Activated naive CD8-positive, alpha-beta T cell treated with anti-CD3 and anti-CD28 coated beads for 36 hours (primary cell): ENCODE measurements around the gene TVP23A. TPM values are rescaled to one million over a fixed set of nuclear protein-coding genes. Genes with fewer than 3 reads are reported as not detected.
A peak's percentile ranks its signal among the peaks of the same experiment; 100 is the strongest.

ENCODE experiments used
- DNase-seq: peaks from one replicate; pipeline ENCODE4 v3.0.0; 2021
- H3K27ac Mint-ChIP-seq: one replicate; pipeline ENCODE4 v1.8.0; 2022; ENCODE audit warnings: mild to moderate bottlenecking, moderate library complexity, mixed read lengths
- H3K27me3 Mint-ChIP-seq: one replicate; pipeline ENCODE4 v1.8.0; 2022; ENCODE audit warnings: mild to moderate bottlenecking, mixed read lengths
- H3K36me3 Mint-ChIP-seq: one replicate; pipeline ENCODE4 v1.8.0; 2021; ENCODE audit warnings: mild to moderate bottlenecking, mixed read lengths
- H3K4me1 Mint-ChIP-seq: one replicate; pipeline ENCODE4 v1.8.0; 2021; ENCODE audit warnings: mixed read lengths
- H3K4me3 Mint-ChIP-seq: one replicate; pipeline ENCODE4 v1.8.0; 2022; ENCODE audit warnings: mild to moderate bottlenecking, moderate library complexity, mixed read lengths
- H3K9me3 Mint-ChIP-seq: one replicate; pipeline ENCODE4 v1.8.0; 2022; ENCODE audit warnings: mixed read lengths
- total RNA-seq, 2 experiments: library from RNA; stranded (reverse); gene quantifications; one replicate each; pipeline ENCODE4 v1.2.3, GENCODE V29; 2021

The TVP23A gene
- total RNA-seq, 2 experiments from 2014 or later: not detected

- no peak overlapping the region for H3K27ac Mint-ChIP-seq
- no peak overlapping the region for H3K4me3 Mint-ChIP-seq
Observed at GRCh38 chr16:10738231-10739077, 80.1 kb downstream of the TVP23A start.

GRCh38 chr16:10737068-10737625 is 81.4 kb downstream of the TVP23A start:
- Mint-ChIP-seq H3K27me3 (no peaks in the 10 kb centered on the region), H3K9me3 (no peaks in the 10 kb centered on the region), H3K36me3 (no peaks in the 10 kb centered on the region), H3K4me1 (peaks cover 24% of the 10 kb centered on the region), H3K27ac (peak overlapping the region; percentile 52), H3K4me3 (peak overlapping the region; percentile 60)
- peak; percentile 54 for DNase-seq

More at GRCh38 chr16:10738231-10739077, 80.1 kb downstream of the TVP23A start:
- Mint-ChIP-seq H3K36me3 (no peaks in the 10 kb centered on the region), H3K4me1 (peaks cover 29% of the 10 kb centered on the region), H3K9me3 (no peaks in the 10 kb centered on the region), H3K27me3 (no peaks in the 10 kb centered on the region)
- DNase-seq: peak; percentile 63

- DNase-seq: no peak
- Mint-ChIP-seq H3K4me3 (no peak overlapping the region), H3K27me3 (no peaks in the 10 kb centered on the region), H3K4me1 (no peaks in the 10 kb centered on the region), H3K36me3 (no peaks in the 10 kb centered on the region), H3K27ac (no peak overlapping the region), H3K9me3 (no peaks in the 10 kb centered on the region)
Observed at GRCh38 chr16:10731790-10732189, 86.8 kb downstream of the TVP23A start.

GRCh38 chr16:10729104-10730048 is 89.2 kb downstream of the TVP23A start:
- Mint-ChIP-seq H3K9me3 (no peaks in the 10 kb centered on the region), H3K27ac (no peak overlapping the region), H3K27me3 (no peaks in the 10 kb centered on the region), H3K36me3 (no peaks in the 10 kb centered on the region), H3K4me1 (no peaks in the 10 kb centered on the region), H3K4me3 (no peak overlapping the region)
- DNase-seq: no peak

GRCh38 chr16:10728003-10728887 is 90.3 kb downstream of the TVP23A start:
- no peak overlapping the region for H3K4me3 Mint-ChIP-seq
- H3K36me3 Mint-ChIP-seq: no peaks in the 10 kb centered on the region
- no peaks in the 10 kb centered on the region for H3K27me3 Mint-ChIP-seq

More at GRCh38 chr16:10728003-10728887, 90.3 kb downstream of the TVP23A start:
- Mint-ChIP-seq H3K9me3 (no peaks in the 10 kb centered on the region), H3K27ac (no peak overlapping the region), H3K4me1 (no peaks in the 10 kb centered on the region)
- DNase-seq: no peak

Other genes starting within 250 kb of the TVP23A start
- not detected for gene EMP2, start 238.2 kb downstream of the TVP23A start, total RNA-seq
- not detected for gene TEKT5, start 123.9 kb downstream of the TVP23A start, total RNA-seq
- gene NUBP1, start 75.0 kb downstream of the TVP23A start, total RNA-seq: 10 to 100 TPM; 24.3 to 26.7 TPM
- gene CIITA, start 58.4 kb upstream of the TVP23A start, total RNA-seq: 1 to 10 TPM; 1.4 to 1.5 TPM
- 10 to 100 TPM; 25.5 to 26.2 TPM for gene DEXI, start 123.7 kb upstream of the TVP23A start, total RNA-seq
- 10 to 100 TPM; 20.4 to 21.3 TPM for gene CLEC16A, start 125.8 kb upstream of the TVP23A start, total RNA-seq